Heart right ventricle (tissue), 16 donors: ENCODE measurements around the gene FSTL5. TPM values are rescaled to one million over a fixed set of nuclear protein-coding genes. Genes with fewer than 3 reads are reported as not detected.

ENCODE experiments used
- ATAC-seq, 8 donors: fragments of 200-7000 bp; cut with Tn5 transposase; one replicate each; pipeline ENCODE4 v1.9.1; 2020; ENCODE audit warnings: mild to moderate bottlenecking in 8 of 8, moderate library complexity in 8 of 8, moderate number of reproducible peaks in 1 of 8
- DNase-seq, 2 donors: peaks; one replicate each; pipeline ENCODE4 v3.0.0-alpha.2; 2020
- H3K27ac ChIP-seq, 10 donors: fragments of 200-600 bp; sonication (generic) in 2 of 10; one replicate each; pipeline versions ENCODE4 v1.5.0 to v1.8.0; 2020 to 2022; ENCODE audit warnings: mild to moderate bottlenecking in 3 of 10
- H3K27me3 ChIP-seq, 7 donors: fragments of 200-600 bp; one replicate each; pipeline ENCODE4 v1.8.0; 2021 to 2022; ENCODE audit warnings: mild to moderate bottlenecking in 2 of 7
- H3K36me3 ChIP-seq, 9 donors: fragments of 200-600 bp; sonication (generic) in 1 of 9; one replicate each; pipeline versions ENCODE4 v1.5.0 to v1.8.0; 2020 to 2022; ENCODE audit warnings: mild to moderate bottlenecking in 2 of 9
- H3K4me1 ChIP-seq, 9 donors: fragments of 200-600 bp; sonication (generic) in 1 of 9; one replicate each; pipeline versions ENCODE4 v1.5.0 to v1.8.0; 2020 to 2022; ENCODE audit warnings: mild to moderate bottlenecking in 4 of 9
- H3K4me3 ChIP-seq, 10 donors: fragments of 200-600 bp; sonication (generic) in 2 of 10; one replicate each; pipeline versions ENCODE4 v1.5.0 to v1.8.0; 2020 to 2022; ENCODE audit warnings: mild to moderate bottlenecking in 7 of 10, moderate library complexity in 2 of 10
- H3K9me3 ChIP-seq, 11 donors: fragments of 200-600 bp in 10 of 11; sonication (generic) in 2 of 11; one replicate each; pipeline versions ENCODE4 v1.5.0 to v1.8.0; 2013 to 2022; ENCODE audit warnings: mild to moderate bottlenecking in 2 of 11, control low read depth in 1 of 11, moderate library complexity in 1 of 11
- CTCF ChIP-seq, 9 donors: fragments of 200-600 bp; sonication (generic) in 2 of 9; IDR thresholded peaks; one replicate each; pipeline versions ENCODE4 v1.5.0 to v1.8.0; 2021 to 2022; ENCODE audit warnings: antibody characterized with exemption in 9 of 9, mild to moderate bottlenecking in 5 of 9, moderate library complexity in 1 of 9
- WGBS, 2 donors: extraction: QIAGEN DNeasy Blood & Tissue Kit; methylation state at CpG; one replicate each; pipeline ENCODE4 v1.1.7; 2013; ENCODE audit warnings: inconsistent platforms in 1 of 2; 5-methylcytosine and 5-hydroxymethylcytosine counted together
- intact Hi-C, 10 donors: fragments of 100-400 bp; cut with DNase I; formaldehyde crosslinking; loops; one replicate each; pipeline versions ENCODE4 v1.11.1 to v1.14.2; 2022
- polyA plus RNA-seq, 2 donors: library from polyadenylated mRNA; stranded (reverse); fragments of 200-250 nt; gene quantifications; one replicate each; pipeline ENCODE4 v1.2.3, GENCODE V29; 2013
- total RNA-seq, 10 donors: library from RNA; stranded (reverse); fragmentation: NEBNext Ultra II Directional in 3 of 10; extraction: Animal tissue kit (Norgen Biotek cat#: 25700) in 3 of 10; gene quantifications; one replicate each; pipeline versions ENCODE4 v1.2.1 to v1.2.4, GENCODE V29; 2021 to 2023
- donor health status: Arrhythmogenic right ventricular cardiomyopathy.
- donor health status: ischemic (EF 13 %, LVEDD 7.1; RV severe dilation, severe dysfunction).
- donor health status: healthy with polysubstance abuse.
- donor health status: DM: no; HTN: yes; CAD: no.
- donor health status: DM: no; HTN: no; CAD: no.
- donor health status: ischemic (EF 25% LVEDD 6.9; RV normal size, moderate dysfunction).
- donor health status: ischemic (EF 25% LVEDD 5.7; RV mildly dilated, moderate dysfunction).
- donor health status: healthy.
- donor health status: DM: yes; HTN: yes; CAD: no.
- donor health status: Ischemic cardiomyopathy.
- donor health status: ischemic (EF 35%, LVEDD 5.7; RV mildly dilated, moderate dysfunction).
- donor health status: nonischemic (EF 11% LVEDD 7.7; RV severe dilation, severe dysfunction).
- donor health status: DM: yes; HTN: yes; CAD: no.
- donor health status: PGD.
- donor health status: ischemic (EF 29% LVEDD 5.4; RV normal size, mild dysfunction).
- donor health status: nonischemic (EF 23%, LVEDD 6.1; RV moderate dilation, normal function).

The FSTL5 gene
- total and polyA plus RNA-seq, 12 donors, result 0.01 TPM; not detected in 11

GRCh38 chr4:161721947-161722346 is 441.9 kb downstream of the FSTL5 start:
- H3K27ac ChIP-seq, result no peak overlapping the region
- no peak overlapping the region for H3K4me3 ChIP-seq
- DNase-seq (no peak), ATAC-seq (no peak)
- no peak for TF ChIP-seq CTCF (IDR thresholded peaks at IDR 0.05)
- H3K36me3 ChIP-seq, result no peaks in the 10 kb centered on the region
- intact Hi-C loops, result no loop called here
- H3K27me3 ChIP-seq, result no peaks in the 10 kb centered on the region
- no peaks in the 10 kb centered on the region for H3K9me3 ChIP-seq
- H3K4me1 ChIP-seq, result no peaks in the 10 kb centered on the region

GRCh38 chr4:161717084-161717483 is 446.7 kb downstream of the FSTL5 start:
- no peak overlapping the region for H3K4me3 ChIP-seq
- TF ChIP-seq CTCF (IDR thresholded peaks at IDR 0.05), result no peak
- no peak overlapping the region for H3K27ac ChIP-seq
- ATAC-seq, result no peak
- H3K9me3 ChIP-seq, result no peaks in the 10 kb centered on the region
- DNase-seq, result no peak
- 68 to 72% methylated on average over 1 of the region's 1 CpG for WGBS, 2 donors
- intact Hi-C loops, result no loop called here
- no peaks in the 10 kb centered on the region for H3K4me1 ChIP-seq
- no peaks in the 10 kb centered on the region for H3K27me3 ChIP-seq
- H3K36me3 ChIP-seq, result no peaks in the 10 kb centered on the region

GRCh38 chr4:161714931-161715330 is 448.9 kb downstream of the FSTL5 start:
- WGBS, 2 donors, result 47 to 49% methylated on average over 1 of the region's 1 CpG

GRCh38 chr4:161714022-161714751 is 449.6 kb downstream of the FSTL5 start:
- Histone ChIP-seq H3K27me3 (no peaks in the 10 kb centered on the region), H3K4me1 (no peaks in the 10 kb centered on the region), H3K36me3 (no peaks in the 10 kb centered on the region), H3K9me3 (no peaks in the 10 kb centered on the region), H3K4me3 (no peak overlapping the region), H3K27ac (no peak overlapping the region)
- ATAC-seq (no peak), DNase-seq (no peak)
- intact Hi-C loops, result no loop called here
- no peak for TF ChIP-seq CTCF (IDR thresholded peaks at IDR 0.05)
- 78% methylated on average over 2 of the region's 2 CpGs for WGBS, 2 donors

More at GRCh38 chr4:161714931-161715330, 448.9 kb downstream of the FSTL5 start:
- no peak overlapping the region for H3K27ac ChIP-seq
- no peaks in the 10 kb centered on the region for H3K9me3 ChIP-seq
- no peaks in the 10 kb centered on the region for H3K27me3 ChIP-seq
- intact Hi-C loops, result no loop called here
- H3K36me3 ChIP-seq, result no peaks in the 10 kb centered on the region
- H3K4me3 ChIP-seq, result no peak overlapping the region
- DNase-seq (no peak), ATAC-seq (no peak)
- no peaks in the 10 kb centered on the region for H3K4me1 ChIP-seq
- TF ChIP-seq CTCF (IDR thresholded peaks at IDR 0.05), result no peak
